GM21737 (cell line): ENCODE results near the gene UCK1.

Experiments used
- ATAC-seq: cut with Tn5 transposase; IDR thresholded peaks from one replicate; pipeline ENCODE4 v1.9.1; 2021; ENCODE audit warnings: mild to moderate bottlenecking, moderate library complexity; ENCODE audit not compliant: unreplicated experiment

The UCK1 gene

DNA sequence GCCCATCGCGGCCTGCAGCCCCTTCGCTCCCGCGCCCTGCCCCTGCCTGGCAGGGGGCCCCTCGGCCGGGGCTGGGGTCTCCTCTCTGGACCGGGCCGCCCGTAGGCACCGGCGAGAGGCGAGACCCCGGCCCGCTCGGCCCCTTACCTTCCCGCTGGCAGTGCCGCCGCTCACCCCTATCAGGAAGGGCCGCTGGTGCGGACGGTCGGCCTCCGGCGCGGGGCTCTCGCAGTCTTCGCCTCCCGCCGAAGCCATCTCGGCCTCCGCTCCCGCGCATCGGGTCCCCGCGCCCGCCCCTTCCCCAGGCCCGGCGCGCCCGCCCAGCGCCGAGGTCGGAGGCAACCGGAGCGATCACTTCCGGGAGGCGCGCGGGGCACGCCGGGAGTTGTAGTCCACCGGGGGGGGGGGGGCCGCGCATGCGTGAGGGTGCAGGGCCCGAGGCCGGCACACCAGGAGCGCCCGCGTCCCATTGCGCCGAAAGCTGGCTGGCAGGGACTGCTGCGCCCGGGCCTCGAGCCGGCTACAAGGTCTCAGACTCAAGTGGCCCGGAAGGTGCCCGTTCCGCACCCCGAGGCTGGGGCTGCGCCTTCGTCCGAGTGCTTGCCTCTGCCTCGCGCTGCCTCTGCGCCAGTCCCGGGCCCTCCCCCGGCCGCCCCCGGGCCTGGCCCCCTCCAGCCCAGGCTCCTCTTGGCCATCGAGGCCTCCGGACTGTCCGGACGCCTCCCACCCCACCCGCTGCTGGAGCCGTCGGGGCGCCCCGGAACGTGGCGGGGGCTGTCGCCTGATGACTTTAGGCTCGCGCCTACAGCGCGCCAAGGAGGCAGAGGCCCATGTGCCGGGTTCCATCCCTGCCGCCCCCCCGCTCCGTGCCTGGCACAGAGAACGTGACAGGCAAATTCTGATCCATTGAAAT, at the start of gene UCK1:
Gene UCK1 (minus strand): TSS at position 344 of the 913 bp plus-strand sequence. CDS start 89 bp downstream, at position 255.
- peak; percentile 76 for ATAC-seq

DNA sequence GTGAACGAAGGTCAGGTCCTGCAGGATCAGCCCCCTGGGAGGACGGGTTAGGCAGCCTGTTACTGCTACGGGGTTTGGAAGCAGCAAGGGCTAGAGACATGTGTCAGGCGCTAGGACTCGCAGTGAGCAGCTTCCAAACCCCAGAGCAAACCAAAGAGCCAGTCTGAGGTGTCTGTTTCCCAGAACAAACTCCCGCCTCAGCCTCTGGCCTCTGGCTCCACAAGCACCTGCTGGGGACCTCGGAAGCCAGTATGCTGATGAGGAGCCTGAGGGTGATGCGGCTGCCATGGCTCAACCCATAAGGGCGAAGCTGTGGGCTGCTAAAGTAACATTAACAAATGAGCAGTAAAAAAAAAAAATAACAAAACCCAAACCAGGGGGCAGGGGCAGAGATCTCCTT, 49.3 kb upstream of the UCK1 start:
- no peak for ATAC-seq

DNA sequence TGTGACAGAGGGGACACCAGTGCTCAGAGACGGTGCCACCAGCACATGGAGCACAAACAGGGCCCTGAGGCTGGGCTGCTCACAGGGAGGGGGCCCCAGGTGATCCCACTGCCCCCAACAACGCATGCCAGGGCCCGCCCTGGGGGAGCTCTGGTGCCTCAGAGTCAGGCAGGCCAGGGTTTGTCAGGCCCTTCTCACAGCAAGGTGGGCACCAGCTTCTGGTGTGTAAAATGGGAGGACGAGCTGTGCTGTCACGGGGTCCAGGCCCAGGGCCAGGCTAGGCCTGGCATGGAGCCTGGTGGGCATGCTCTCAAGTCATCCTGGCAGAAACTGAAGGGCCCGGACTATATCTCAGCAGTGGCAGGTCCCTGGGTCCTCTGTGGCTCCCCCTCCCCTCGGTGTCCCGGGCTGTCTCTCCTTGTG, 48.7 kb upstream of the UCK1 start:
- no peak for ATAC-seq

DNA sequence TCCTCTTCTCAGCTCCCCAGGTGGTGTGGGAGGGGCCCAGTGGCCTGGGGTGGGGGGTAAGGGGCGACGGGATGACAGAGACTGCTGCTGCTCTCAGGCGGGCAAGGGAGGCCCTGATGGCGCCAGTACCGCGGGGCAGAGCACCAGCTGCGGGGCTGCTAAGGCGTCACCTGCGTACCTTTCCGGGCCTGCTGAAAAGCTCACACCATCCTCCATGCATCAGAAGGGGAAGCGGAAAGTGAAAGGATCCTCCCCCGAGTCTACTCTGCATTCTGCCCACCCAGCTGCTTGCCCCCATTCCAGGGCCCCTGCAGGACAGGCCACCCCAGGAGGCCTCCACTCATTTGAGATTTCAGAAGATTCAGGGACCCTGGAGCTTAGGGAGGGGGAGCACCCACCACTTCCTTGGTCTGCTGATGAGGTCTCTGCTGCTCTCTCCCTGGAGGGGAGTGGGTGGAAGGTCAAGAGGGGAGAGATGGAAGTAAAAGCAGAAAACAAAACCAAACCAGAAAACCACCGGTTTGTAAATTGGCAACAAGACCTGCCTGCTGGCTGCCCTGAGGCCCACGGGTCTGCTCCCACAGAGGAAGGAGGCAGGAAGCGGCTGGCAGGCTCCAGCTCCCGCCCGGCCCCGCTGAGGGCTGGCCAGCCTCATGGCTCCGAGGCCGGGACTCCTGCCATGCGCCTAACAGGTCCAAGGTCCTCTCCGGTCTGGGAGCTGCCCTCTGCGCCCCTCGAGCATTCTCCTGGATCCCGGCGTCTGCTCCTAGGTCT, 47.9 kb upstream of the UCK1 start:
- peak; percentile 59 for ATAC-seq

DNA sequence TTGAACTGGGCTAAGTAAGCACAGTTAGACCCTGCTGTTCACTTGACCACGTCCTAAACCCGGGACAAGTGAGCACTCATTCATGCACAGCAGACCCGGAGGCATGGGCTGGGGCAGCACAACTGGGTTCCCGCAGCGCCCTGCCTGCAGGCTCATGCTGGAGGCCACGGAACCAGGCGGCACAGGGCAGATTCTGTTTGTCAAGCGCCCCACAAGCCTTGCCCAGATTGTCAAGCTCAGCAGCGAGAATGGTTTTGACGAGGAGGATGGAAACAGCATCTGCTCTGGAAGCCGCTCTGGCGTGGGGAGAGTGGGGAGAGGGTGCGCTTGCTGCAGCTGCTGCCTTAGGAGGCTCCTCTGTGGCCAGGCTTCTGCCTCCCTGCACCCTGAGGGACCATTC, 47.0 kb upstream of the UCK1 start:
- no peak for ATAC-seq

DNA sequence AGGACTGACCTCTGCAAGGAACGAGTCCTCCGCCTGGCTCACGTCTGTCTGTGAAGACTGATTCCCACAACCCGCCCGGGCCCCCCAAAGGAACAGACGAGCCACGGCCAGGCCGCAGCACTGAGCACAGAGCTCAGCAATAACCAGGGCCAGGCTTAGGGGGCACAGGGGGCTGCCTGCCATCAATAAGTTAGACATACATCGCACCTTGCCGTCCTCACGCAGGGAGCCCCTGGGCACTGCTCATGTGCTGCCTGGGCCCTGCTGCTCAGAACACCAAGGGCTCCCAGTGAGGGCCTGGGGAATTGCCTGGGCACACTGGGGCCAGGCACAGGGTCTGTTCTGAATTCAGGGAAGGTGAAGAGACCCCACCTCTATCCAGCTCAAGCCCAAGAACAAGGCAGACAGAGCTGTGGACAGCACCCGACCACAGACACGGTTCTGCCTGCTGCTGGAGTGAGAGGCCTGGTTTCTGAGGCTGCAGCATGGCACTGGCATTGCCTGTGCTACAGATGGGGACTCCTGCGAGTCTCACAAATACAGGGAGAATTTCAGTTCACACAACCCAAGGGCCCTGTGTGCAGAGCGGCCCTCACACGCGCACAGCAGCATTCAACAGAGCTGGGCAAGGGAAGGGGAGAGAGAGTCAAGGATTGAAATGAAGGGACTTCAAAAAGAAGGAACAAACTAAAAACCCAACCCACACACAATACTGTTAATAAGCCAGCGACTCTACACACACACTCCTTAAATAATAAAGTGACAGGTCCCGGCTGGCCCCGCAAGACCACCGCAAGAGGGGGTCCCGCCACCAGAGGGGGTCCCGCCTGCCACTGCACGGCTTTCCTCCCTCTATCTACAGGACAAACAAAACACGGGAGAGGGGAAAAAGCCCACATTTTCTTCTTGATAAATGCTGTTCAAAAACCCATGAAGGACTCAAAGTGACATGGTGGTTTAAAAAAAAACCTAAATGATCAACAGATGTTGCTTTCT, 46.2 kb upstream of the UCK1 start:
- no peak for ATAC-seq

DNA sequence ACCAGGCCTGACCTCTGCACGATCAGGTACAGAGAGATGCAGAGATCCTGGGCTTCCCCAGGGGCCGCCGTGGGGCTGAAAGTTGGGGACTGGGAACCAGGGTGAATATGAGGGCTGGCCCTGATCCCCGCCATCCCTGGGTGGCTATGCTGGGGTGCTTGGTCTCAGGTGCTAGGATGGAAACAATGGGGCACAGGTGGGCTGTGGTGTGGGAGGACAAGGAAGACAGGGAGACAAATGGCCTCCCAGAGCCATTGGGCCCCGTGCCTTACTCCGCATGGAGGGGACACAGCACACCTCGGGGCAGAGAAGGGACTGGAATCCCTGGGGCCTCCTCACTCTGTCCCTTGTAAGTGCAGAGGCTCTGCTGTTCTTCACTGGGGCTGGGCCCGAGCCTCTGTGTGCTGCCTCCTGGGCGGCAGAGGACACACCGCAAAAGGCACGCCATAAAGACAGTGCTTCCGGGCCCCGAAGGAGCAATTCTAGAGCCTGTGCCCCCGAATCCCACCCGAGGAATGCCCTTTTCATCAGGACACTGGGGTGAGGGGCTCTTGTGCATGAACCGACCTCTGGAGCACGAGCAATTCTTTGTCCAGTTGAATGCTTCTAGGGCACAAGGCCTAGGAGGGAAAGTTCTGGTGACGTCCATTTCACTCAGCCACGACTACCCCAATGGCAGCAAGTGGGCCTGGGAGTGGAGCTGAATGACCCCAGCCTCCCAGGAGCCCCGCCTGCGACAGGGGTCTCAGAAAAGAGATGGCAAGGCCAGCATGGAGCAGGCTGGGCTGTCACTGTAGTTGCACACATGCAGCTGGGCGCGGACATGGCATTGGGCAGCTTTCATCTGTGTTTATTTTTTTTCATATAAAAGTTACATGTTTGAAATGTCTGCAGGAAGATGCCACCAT, 45.1 kb upstream of the UCK1 start:
- ATAC-seq = no peak

DNA sequence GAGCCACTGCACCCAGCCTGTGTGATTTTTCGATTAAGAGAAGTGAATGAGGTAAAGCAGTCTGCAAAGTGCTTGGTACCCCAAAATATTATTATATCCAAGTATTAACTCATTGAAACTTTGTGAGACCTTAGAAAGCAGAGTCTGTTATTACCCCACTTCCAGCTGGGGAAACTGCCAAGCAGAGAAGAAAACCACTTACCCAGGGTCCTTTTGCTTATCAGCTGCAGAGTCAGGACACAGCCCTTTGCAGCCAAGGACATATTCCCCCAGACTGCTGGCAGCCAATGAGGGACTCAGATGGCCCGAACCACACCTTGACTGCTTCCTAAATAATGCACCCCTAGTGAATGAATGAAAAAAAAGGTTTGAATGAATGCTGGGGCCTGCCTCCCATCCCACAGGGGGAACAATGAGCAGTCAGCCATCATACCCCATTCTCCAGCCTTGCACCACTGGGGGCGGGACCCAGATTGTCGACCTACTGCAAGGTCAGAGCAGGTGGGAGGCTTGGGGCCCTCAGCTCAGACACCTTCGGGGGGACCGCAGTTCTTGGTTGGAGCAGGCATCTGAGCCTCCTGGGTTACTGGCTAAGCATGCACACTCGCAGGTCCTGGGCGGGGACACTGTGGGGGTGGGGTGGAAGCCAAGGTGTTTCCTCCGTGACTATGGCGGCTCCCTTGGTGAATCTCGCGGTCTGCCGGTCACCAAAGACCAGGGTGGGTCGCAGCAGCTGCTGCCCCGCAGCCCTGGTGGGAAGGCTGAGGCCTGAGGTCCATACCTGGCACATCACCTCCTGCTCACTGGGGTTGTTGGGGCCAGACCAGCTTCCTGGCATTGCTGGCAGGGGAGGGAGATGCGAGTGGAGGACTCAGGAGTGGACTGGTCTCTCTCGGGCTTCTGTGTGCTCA, 43.9 kb upstream of the UCK1 start:
- no peak for ATAC-seq

DNA sequence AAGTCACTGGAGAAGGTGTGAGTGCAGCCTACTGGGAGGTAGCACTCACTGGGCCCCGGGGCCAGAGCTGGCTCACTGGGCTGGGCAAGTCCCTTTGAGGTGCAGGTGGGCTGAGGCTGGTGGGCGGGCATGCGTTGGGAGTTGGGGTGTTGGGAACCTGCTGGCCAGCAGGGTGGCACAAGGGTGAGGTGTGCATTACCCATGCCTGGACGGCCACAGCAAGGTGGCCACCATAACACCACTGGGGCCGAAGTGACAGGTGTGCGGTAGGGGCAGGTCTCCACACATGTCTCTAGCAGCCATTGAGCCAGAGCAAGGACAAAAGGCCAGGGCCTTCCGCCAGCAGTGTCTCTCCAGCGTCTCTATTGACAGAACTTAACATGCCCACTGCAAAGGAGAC, 36.8 kb upstream of the UCK1 start:
- no peak for ATAC-seq

DNA sequence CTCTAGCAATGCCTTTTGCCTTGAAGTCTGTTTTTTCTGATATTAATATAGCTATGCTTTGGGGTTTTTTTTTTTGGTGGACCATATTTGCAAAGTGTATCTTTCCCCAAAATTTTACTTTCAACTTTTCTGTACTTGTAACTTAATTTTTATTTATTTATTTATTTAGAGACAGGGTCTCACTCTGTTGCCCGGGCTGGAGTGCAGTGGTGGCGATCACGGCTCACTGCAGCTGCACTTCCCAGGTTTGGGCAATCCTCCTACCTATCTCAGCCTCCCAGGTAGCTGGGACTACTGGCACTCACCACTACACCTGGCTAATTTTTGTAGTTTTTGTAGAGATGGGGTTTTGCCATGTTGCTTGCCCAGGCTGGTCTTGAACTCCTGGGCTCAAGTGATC, 35.1 kb upstream of the UCK1 start:
- ATAC-seq = no peak

DNA sequence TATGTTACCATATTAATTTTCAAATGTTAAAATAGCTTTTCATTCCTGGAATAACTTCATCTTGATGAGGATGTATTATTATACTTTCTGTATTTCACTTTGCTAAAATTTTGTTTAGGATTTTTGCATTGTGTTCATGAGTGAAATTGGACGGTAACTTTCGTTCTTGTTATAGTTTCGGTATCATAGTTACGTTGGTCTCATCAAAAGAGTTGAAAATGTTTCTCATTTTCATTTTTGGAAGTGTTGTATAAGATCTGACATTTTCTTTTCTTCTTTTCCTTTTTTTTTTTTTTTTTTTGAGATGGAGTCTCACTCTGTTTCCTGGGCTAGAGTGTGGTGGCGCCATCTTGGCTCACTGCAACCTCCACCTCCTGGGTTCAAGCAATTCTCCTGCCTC, 34.3 kb upstream of the UCK1 start:
- no peak for ATAC-seq

DNA sequence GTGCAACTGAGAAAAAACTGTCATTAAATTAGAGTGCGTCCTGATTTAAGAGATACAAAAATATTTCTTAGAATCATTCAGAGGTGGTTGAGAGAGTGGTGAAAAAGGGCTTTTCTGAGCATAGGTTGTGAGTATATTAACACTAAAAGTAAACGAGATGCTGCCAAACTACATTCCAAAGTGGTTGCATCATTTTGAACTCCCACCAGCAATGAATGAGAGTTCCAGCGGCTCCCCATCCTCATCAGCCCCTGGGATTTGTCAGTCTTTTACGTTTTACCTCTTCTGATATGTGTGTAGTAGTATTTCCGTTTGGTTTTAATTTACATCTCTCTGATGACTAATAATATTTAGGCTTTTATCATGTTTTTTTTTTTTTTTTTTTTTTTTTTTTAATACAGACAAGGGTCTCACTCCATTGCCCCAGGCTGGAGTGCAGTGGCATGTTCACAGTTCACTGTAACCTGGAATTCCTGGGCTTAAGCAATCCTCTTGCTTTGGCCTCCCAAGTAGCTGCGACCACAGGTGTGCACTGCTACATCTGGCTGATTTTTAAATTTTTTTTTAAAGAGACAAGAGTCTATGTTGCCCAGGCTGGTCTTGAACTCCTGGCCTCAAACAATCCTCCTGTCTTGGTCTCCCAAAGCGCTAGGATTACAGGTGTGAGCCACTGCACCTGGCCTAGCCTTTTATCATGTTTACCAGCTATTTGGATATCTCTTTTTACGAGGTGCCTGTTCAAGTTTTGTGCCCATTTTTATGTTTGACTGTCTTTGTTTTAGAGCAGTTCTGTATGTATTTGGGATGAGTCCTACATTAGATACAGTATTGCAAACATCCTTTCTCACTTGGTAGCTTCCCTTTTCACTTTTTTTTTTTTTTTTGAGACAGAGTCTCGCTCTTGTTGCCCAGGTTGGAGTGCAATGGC, 31.2 kb upstream of the UCK1 start:
- no peak for ATAC-seq

DNA sequence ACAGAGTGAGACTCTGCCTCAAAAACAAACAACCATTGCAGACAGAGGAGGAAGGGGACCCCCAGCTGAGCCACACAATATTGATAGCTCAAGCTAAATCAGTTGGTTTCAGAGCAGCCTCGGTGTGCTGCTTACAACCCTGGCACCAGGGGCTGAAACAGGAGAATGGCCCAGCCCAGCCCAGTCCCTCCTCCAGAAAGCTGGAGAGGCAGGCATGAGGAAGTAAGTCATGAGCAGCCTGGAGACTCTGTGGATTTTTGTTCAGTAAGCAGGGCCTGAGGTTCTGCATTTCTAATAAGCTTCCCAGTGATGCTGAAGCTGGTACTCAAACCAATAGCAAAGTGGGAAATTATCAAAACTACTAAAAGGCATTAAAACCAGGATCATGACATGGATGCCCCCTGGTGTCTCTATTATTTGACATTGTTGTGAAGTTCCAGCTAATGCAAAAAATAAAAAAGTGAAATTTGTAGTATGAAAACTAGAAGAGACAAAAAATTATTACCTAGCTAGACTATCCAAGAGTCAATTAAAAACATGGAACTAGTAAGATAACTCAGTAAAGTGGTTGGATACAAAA, 28.4 kb upstream of the UCK1 start:
- no peak for ATAC-seq

DNA sequence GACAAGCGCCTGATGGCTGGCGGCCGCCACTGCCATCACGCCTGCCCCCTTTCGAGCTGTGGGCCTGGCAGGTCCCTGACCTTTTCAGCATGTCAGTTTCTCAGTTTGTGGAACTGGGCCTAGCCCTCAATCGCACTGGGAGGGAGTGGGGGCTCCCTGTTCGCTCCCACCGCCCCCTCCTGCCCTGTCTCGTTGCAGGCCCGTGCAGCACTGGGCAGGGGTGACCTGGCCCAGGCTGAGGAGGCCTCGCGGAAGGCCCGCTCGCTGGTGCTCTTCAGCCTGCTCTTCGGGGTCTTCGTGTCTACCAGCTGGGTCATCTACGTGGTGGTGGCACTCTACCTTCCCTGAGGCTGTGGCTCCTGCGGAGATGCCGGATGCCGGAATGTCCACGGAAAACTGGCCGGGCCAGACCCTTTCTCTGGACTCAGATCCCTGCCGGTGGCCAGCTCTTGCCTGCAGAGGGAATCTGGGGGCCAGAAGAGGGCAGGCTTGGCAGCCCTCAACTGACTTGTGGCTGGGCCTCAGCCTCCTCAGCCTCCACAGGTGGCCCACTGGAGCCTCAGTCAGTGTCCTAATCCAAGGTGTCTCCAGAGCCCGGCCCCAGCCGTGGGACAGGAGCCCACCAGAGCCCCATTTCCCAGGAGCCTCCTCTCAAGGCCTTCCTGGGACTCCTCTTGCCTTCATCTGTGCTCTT, 26.9 kb upstream of the UCK1 start:
- no peak for ATAC-seq

DNA sequence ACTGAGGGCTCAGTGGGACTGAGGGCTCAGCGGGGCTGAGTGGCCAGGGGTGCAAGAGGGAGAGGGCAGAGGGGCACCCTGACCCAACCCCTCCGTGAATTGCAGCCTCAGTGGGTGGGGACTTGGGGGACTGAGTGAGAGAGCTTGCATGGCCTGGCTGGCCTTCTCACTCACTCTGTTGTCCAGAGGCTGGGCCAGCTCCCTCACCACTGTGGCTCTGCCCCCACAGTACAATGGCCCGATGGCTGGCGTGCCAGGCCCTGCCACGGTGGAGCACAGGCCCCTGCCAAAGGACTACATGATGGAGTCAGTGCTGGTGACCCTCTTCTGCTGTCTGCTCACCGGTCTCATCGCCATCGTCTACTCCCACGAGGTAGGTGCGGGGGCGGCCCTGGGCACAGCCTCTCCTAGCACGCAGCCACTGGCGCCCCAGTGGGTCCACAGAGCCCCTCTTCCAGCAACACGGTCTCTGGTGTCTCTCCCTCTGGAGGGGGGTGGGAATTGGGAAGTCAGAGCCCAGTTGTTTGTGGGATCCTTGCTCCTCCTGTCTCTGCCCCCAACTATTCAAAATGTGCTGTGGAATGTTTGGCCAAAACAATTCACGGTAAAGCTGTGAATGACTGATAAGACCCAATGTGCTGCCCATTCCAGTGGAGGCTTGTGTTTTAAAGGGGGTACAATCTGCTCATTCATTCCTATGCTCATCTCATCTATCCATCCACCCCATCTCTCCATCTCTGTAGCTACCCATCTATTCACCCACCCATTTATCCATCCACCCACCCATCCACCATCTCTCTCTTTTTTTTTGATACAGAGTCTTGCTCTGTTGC, 25.0 kb upstream of the UCK1 start:
- ATAC-seq = no peak

DNA sequence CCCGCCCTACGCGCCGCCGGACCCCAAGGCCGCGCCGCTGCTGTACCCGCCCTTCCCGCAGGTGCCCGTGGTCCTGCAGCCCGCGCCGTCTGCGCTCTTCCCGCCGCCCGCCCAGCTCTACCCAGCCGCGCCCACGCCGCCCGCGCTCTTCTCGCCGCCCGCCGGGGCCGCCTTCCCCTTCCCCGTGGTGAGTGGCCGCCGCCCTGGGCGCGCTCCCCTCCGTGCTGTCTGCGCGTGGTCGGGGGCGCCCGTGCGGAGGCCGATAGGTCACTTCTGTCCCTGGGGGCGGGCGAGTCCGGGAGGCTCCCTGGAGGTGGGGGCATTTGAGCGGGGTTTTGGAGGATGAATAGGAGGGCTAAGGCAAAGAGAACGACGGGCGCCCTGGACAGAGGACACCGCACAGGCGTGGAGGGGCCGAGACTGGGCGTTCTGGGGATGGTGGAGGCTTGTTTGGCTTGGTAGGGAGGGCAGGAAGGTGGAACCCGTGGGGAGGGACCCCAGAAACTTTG, 23.8 kb upstream of the UCK1 start:
- no peak for ATAC-seq
